ENCODE data around the gene TLE7. TPM values are rescaled to one million over a fixed set of nuclear protein-coding genes. Genes with fewer than 3 reads are reported as not detected.

TLE7 gene
- total and polyA plus RNA-seq, 2 donors (not counting 1 experiment from before 2014, with no cell fraction given) = not detected

- no peaks in the 10 kb centered on the region for H3K79me2 ChIP-seq (ENCODE audit: control insufficient read depth, insufficient read depth, low read length)
- no peak overlapping the region for H3K4me3 ChIP-seq (replicated peaks in 1 of 4; ENCODE audit: control extremely low read depth in 1 of 4, insufficient read depth in 1 of 4, low read depth in 3 of 4, low read length in 4 of 4)
- no peak overlapping the region for H3K27ac ChIP-seq (ENCODE audit: insufficient read depth, low read length)
- no peaks in the 10 kb centered on the region for H3K36me3 ChIP-seq (ENCODE audit: control insufficient read depth, insufficient read depth, low read length)
- H2AFZ ChIP-seq (ENCODE audit: low read length) = no peak overlapping the region
- H3K9me3 ChIP-seq (ENCODE audit: control insufficient read depth, insufficient read depth, low read depth, low read length) = no peaks in the 10 kb centered on the region
- H4K20me1 ChIP-seq (ENCODE audit: control insufficient read depth, extremely low read depth, insufficient read depth, low read length) = no peaks in the 10 kb centered on the region
- no peaks in the 10 kb centered on the region for H3K4me1 ChIP-seq (ENCODE audit: control insufficient read depth, extremely low read depth, insufficient read depth, low read length)
- H3K9ac ChIP-seq (ENCODE audit: insufficient read depth, low read length) = no peak overlapping the region
- no peak for DNase-seq (ENCODE audit: low read depth in 2 of 2)
- no peaks in the 10 kb centered on the region for H3K27me3 ChIP-seq (ENCODE audit: control insufficient read depth, insufficient read depth, low read length)
- no peak overlapping the region for H3K4me2 ChIP-seq (ENCODE audit: extremely low read depth, insufficient read depth, low read length)
- no peak for TF ChIP-seq EZH2 (IDR thresholded peaks at IDR 0.05; ENCODE audit: low read length, missing control alignments)
- no peak for TF ChIP-seq CTCF (conservative IDR thresholded peaks at IDR 0.05 in 1 of 2, IDR thresholded peaks at IDR 0.05 in 1 of 2; ENCODE audit: low read depth in 1 of 2, low read length in 2 of 2)
Measured at GRCh38 chr16:71436473-71436872, 5.4 kb downstream of the TLE7 start.

GRCh38 chr16:71432906-71433305 is 8.9 kb downstream of the TLE7 start:
- no peak for DNase-seq (ENCODE audit: low read depth in 2 of 2)
- H3K9me3 ChIP-seq (ENCODE audit: control insufficient read depth, insufficient read depth, low read depth, low read length) = no peaks in the 10 kb centered on the region
- no peak for TF ChIP-seq CTCF (conservative IDR thresholded peaks at IDR 0.05 in 1 of 2, IDR thresholded peaks at IDR 0.05 in 1 of 2; ENCODE audit: low read depth in 1 of 2, low read length in 2 of 2)
- TF ChIP-seq EZH2 (IDR thresholded peaks at IDR 0.05; ENCODE audit: low read length, missing control alignments) = no peak
- H3K4me2 ChIP-seq (ENCODE audit: extremely low read depth, insufficient read depth, low read length) = no peak overlapping the region
- H3K27me3 ChIP-seq (ENCODE audit: control insufficient read depth, insufficient read depth, low read length) = no peaks in the 10 kb centered on the region
- H4K20me1 ChIP-seq (ENCODE audit: control insufficient read depth, extremely low read depth, insufficient read depth, low read length) = no peaks in the 10 kb centered on the region
- H3K27ac ChIP-seq (ENCODE audit: insufficient read depth, low read length) = no peak overlapping the region
- H2AFZ ChIP-seq (ENCODE audit: low read length) = no peak overlapping the region
- no peak overlapping the region for H3K9ac ChIP-seq (ENCODE audit: insufficient read depth, low read length)
- no peaks in the 10 kb centered on the region for H3K36me3 ChIP-seq (ENCODE audit: control insufficient read depth, insufficient read depth, low read length)
- H3K4me3 ChIP-seq (replicated peaks in 1 of 4; ENCODE audit: control extremely low read depth in 1 of 4, insufficient read depth in 1 of 4, low read depth in 3 of 4, low read length in 4 of 4) = no peak overlapping the region
- H3K79me2 ChIP-seq (ENCODE audit: control insufficient read depth, insufficient read depth, low read length) = no peaks in the 10 kb centered on the region
- no peaks in the 10 kb centered on the region for H3K4me1 ChIP-seq (ENCODE audit: control insufficient read depth, extremely low read depth, insufficient read depth, low read length)

GRCh38 chr16:71431991-71432390 is 9.9 kb downstream of the TLE7 start:
- no peaks in the 10 kb centered on the region for H3K27me3 ChIP-seq (ENCODE audit: control insufficient read depth, insufficient read depth, low read length)
- no peaks in the 10 kb centered on the region for H3K36me3 ChIP-seq (ENCODE audit: control insufficient read depth, insufficient read depth, low read length)
- DNase-seq (ENCODE audit: low read depth in 2 of 2) = no peak
- H3K4me1 ChIP-seq (ENCODE audit: control insufficient read depth, extremely low read depth, insufficient read depth, low read length) = no peaks in the 10 kb centered on the region
- H3K9ac ChIP-seq (ENCODE audit: insufficient read depth, low read length) = no peak overlapping the region
- no peaks in the 10 kb centered on the region for H4K20me1 ChIP-seq (ENCODE audit: control insufficient read depth, extremely low read depth, insufficient read depth, low read length)
- H3K4me2 ChIP-seq (ENCODE audit: extremely low read depth, insufficient read depth, low read length) = no peak overlapping the region
- no peaks in the 10 kb centered on the region for H3K79me2 ChIP-seq (ENCODE audit: control insufficient read depth, insufficient read depth, low read length)
- H2AFZ ChIP-seq (ENCODE audit: low read length) = no peak overlapping the region
- TF ChIP-seq CTCF (conservative IDR thresholded peaks at IDR 0.05 in 1 of 2, IDR thresholded peaks at IDR 0.05 in 1 of 2; ENCODE audit: low read depth in 1 of 2, low read length in 2 of 2) (no peak), EZH2 (IDR thresholded peaks at IDR 0.05; ENCODE audit: low read length, missing control alignments) (no peak)
- no peak overlapping the region for H3K27ac ChIP-seq (ENCODE audit: insufficient read depth, low read length)
- H3K9me3 ChIP-seq (ENCODE audit: control insufficient read depth, insufficient read depth, low read depth, low read length) = no peaks in the 10 kb centered on the region
- H3K4me3 ChIP-seq (replicated peaks in 1 of 4; ENCODE audit: control extremely low read depth in 1 of 4, insufficient read depth in 1 of 4, low read depth in 3 of 4, low read length in 4 of 4) = no peak overlapping the region
